ENCODE results near the gene ADCY9.
"Not testable (repeated sequence)": the region's sequence is repeated elsewhere in the genome, so short reads cannot be mapped to it uniquely, and the experiment has no call there.

The ADCY9 gene

DNA sequence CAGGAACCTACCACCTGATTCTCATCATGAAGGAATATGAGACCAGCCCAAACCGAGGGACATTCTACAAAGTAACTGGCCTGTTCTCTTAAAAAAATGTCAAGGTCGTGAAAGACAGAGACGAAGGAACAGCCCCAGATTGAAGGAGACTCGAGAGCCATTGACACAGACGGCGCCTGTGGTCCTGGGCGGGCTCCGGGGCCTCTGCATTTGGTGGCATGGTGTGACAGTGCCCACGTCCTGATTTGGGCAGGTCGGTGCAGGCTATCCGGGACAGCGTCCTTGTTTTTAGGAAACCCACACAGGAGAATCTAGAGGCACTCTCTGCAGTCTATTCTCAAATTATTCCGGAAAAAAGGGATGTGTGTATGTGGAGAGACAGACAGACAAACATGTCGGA lies 64.1 kb downstream of the ADCY9 start:
- Histone ChIP-seq H3K4me1 (no peaks in the 10 kb centered on the region), H3K9ac (no peak overlapping the region), H3K27ac (no peak overlapping the region), H3K79me2 (peaks cover 9% of the 10 kb centered on the region), H3K4me2 (ENCODE audit: low read length) (no peak overlapping the region), H3K36me3 (ENCODE audit: control insufficient read depth, insufficient read depth, low read length) (no peaks in the 10 kb centered on the region), H3K9me3 (ENCODE audit: control insufficient read depth, low read length) (no peaks in the 10 kb centered on the region), H3K27me3 (ENCODE audit: control insufficient read depth, insufficient read depth, low read length) (no peaks in the 10 kb centered on the region), H2AFZ (no peak overlapping the region), H3K4me3 (ENCODE audit: low read depth, low read length) (no peak overlapping the region)
- TF ChIP-seq, protein P1, sequence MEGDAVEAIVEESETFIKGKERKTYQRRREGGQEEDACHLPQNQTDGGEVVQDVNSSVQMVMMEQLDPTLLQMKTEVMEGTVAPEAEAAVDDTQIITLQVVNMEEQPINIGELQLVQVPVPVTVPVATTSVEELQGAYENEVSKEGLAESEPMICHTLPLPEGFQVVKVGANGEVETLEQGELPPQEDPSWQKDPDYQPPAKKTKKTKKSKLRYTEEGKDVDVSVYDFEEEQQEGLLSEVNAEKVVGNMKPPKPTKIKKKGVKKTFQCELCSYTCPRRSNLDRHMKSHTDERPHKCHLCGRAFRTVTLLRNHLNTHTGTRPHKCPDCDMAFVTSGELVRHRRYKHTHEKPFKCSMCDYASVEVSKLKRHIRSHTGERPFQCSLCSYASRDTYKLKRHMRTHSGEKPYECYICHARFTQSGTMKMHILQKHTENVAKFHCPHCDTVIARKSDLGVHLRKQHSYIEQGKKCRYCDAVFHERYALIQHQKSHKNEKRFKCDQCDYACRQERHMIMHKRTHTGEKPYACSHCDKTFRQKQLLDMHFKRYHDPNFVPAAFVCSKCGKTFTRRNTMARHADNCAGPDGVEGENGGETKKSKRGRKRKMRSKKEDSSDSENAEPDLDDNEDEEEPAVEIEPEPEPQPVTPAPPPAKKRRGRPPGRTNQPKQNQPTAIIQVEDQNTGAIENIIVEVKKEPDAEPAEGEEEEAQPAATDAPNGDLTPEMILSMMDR (IDR thresholded peaks at IDR 0.05), result no peak

DNA sequence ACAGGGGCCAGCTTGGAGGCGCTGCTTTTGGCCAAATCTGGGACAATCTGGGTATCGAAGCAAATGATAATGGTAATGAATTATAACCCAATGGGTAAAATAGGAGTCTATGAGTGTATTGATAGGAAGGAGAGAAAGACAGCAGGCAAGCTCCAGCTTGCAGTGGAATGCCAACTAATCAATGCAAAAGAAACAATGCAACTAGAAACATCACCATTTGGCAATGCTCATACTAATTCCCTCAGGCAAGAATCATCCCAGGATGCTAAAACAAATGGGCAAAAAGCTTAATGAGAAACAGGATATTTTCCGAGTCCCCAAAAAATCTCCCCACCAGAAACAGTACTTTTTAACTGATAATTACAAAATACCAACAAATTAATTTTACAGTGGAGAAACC lies 64.7 kb downstream of the ADCY9 start:
- H3K36me3 ChIP-seq (ENCODE audit: control insufficient read depth, insufficient read depth, low read length), result no peaks in the 10 kb centered on the region
- no peak overlapping the region for H3K4me2 ChIP-seq (ENCODE audit: low read length)
- no peak overlapping the region for H2AFZ ChIP-seq
- H3K9ac ChIP-seq, result no peak overlapping the region
- no peaks in the 10 kb centered on the region for H3K9me3 ChIP-seq (ENCODE audit: control insufficient read depth, low read length)
- H3K27me3 ChIP-seq (ENCODE audit: control insufficient read depth, insufficient read depth, low read length), result no peaks in the 10 kb centered on the region
- H3K4me3 ChIP-seq (ENCODE audit: low read depth, low read length), result no peak overlapping the region
- no peaks in the 10 kb centered on the region for H3K4me1 ChIP-seq
- TF ChIP-seq, protein P1 (IDR thresholded peaks at IDR 0.05), result no peak
- peaks cover 9% of the 10 kb centered on the region for H3K79me2 ChIP-seq
- no peak overlapping the region for H3K27ac ChIP-seq

DNA sequence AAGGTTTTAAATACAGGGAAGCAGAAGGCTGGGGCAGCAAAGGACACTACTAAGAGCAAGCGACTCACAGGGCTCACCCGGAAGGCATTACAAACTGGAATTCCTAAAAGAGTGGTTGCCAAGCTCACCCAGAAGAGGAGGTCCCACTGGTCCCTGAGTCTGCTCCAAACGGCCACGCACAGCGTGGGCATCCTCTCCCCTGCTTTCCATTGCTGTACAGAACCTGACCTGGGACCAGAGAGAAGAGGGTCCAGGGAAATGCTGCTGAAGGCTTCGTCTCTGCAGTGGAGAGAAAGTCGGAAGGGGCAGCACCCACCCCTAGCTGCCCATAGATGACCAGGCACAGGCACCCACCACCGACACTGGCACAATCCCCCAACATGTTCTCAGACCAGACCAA lies 67.2 kb downstream of the ADCY9 start:
- Histone ChIP-seq H3K4me2 (ENCODE audit: low read length) (no peak overlapping the region), H2AFZ (no peak overlapping the region), H3K9me3 (ENCODE audit: control insufficient read depth, low read length) (no peaks in the 10 kb centered on the region), H3K27ac (no peak overlapping the region), H3K36me3 (ENCODE audit: control insufficient read depth, insufficient read depth, low read length) (no peaks in the 10 kb centered on the region), H3K79me2 (peaks cover 7% of the 10 kb centered on the region), H3K9ac (no peak overlapping the region), H3K4me1 (no peaks in the 10 kb centered on the region), H3K4me3 (ENCODE audit: low read depth, low read length) (no peak overlapping the region), H3K27me3 (ENCODE audit: control insufficient read depth, insufficient read depth, low read length) (no peaks in the 10 kb centered on the region)
- TF ChIP-seq, protein P1 (IDR thresholded peaks at IDR 0.05), result no peak

DNA sequence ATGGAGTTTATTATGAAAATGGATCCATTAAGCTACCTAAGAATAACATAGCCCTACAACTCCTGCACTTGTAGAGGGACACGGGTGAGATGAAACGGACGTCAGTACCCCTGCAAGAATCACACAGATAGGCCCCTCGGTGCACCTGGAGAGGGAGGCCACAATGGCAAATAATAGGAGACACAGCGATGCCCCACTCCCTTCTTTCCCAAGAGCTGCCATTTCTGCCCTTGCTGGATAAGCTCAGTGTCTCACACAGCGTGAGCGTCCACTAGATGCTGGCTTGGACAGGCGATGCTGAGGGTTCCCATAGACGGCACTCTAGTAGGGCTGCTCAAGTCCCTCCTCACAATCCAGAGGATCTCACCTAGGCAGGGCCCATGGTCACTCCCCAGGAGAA lies 67.8 kb downstream of the ADCY9 start:
- H3K36me3 ChIP-seq (ENCODE audit: control insufficient read depth, insufficient read depth, low read length), result no peaks in the 10 kb centered on the region
- TF ChIP-seq, protein P1 (IDR thresholded peaks at IDR 0.05), result no peak
- H3K4me3 ChIP-seq (ENCODE audit: low read depth, low read length), result no peak overlapping the region
- no peak overlapping the region for H3K4me2 ChIP-seq (ENCODE audit: low read length)
- no peaks in the 10 kb centered on the region for H3K27me3 ChIP-seq (ENCODE audit: control insufficient read depth, insufficient read depth, low read length)
- no peaks in the 10 kb centered on the region for H3K4me1 ChIP-seq
- H3K27ac ChIP-seq, result no peak overlapping the region
- H2AFZ ChIP-seq, result no peak overlapping the region
- H3K79me2 ChIP-seq, result peaks cover 7% of the 10 kb centered on the region
- no peak overlapping the region for H3K9ac ChIP-seq
- no peaks in the 10 kb centered on the region for H3K9me3 ChIP-seq (ENCODE audit: control insufficient read depth, low read length)

DNA sequence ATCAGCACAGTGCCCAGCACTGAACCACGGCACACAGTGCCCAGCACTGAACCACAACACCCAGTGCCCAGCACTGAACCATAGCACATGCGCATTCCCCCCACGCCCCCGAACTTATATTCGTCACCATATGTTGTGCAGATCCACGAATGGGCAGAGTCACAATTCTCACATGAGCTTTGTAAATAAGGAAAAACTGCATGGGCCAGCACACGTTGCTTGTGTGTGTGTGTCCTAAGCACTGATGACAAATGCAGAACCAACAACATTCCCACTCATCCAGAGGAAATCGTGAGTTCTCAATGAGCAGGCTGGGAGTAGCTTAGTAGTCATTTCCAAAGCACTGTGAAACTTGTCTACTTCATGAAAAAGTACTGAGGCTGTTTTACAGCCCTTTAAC lies 70.0 kb downstream of the ADCY9 start:
- TF ChIP-seq, protein P1 (IDR thresholded peaks at IDR 0.05), result no peak
- Histone ChIP-seq H3K79me2 (peaks cover 7% of the 10 kb centered on the region), H3K4me2 (ENCODE audit: low read length) (no peak overlapping the region), H3K4me3 (ENCODE audit: low read depth, low read length) (no peak overlapping the region), H3K9me3 (ENCODE audit: control insufficient read depth, low read length) (no peaks in the 10 kb centered on the region), H3K36me3 (ENCODE audit: control insufficient read depth, insufficient read depth, low read length) (no peaks in the 10 kb centered on the region), H3K4me1 (no peaks in the 10 kb centered on the region), H3K27me3 (ENCODE audit: control insufficient read depth, insufficient read depth, low read length) (no peaks in the 10 kb centered on the region), H2AFZ (no peak overlapping the region), H3K9ac (no peak overlapping the region), H3K27ac (no peak overlapping the region)

DNA sequence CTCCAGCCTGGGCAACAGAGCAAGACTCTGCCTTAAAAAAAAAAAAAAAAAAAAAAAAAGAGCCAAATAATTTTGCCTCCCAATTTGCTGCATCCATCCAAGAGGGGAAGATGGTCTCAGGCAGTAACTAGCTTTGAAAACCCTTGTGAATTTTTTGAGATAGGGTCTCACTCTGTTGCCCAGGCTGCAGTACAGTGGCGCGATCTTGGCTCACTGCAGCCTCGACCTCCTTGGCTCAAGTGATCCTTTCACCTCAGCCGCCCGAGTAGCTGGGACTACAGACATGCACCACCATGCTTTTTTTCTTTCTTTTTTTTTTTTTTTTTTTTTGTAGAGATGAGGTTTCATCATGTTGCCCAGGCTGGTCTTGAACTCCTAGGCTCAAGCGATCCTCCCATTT lies 70.7 kb downstream of the ADCY9 start:
- H3K9me3 ChIP-seq (ENCODE audit: control insufficient read depth, low read length); H3K36me3 ChIP-seq (ENCODE audit: control insufficient read depth, insufficient read depth, low read length); H3K27ac ChIP-seq; H3K4me1 ChIP-seq; H3K4me3 ChIP-seq (ENCODE audit: low read depth, low read length); H3K27me3 ChIP-seq (ENCODE audit: control insufficient read depth, insufficient read depth, low read length); H2AFZ ChIP-seq; H3K4me2 ChIP-seq (ENCODE audit: low read length); H3K9ac ChIP-seq: not testable (repeated sequence)
- peaks cover 13% of the 10 kb centered on the region for H3K79me2 ChIP-seq
